Neural cell (in vitro differentiated cells): ENCODE data around the gene OGFR. TPM values are rescaled to one million over a fixed set of nuclear protein-coding genes. Genes with fewer than 3 reads are reported as not detected.

Experiments used
- H2AFZ ChIP-seq: fragments of 200-600, 300-800 bp; sonication (generic), shearing (Covaris generic); 2 replicates; pipeline ENCODE4 v1.6.0; 2014; ENCODE audit warnings: low read depth, mild to moderate bottlenecking, antibody characterized with exemption, low read length, moderate library complexity
- H3F3A ChIP-seq: fragments of 200-600 bp; shearing (Covaris generic); 2 replicates; pipeline ENCODE4 v1.6.1; 2016; ENCODE audit warnings: mild to moderate bottlenecking, moderate library complexity, mixed read lengths, antibody characterized with exemption, low read length; ENCODE audit not compliant: insufficient read depth, poor library complexity, severe bottlenecking
- H3K27ac ChIP-seq: fragments of 200-600, 300-800 bp; sonication (generic), shearing (Covaris generic); 2 replicates; pipeline ENCODE4 v1.5.1; 2014; ENCODE audit warnings: mild to moderate bottlenecking, low read length, moderate library complexity
- H3K27me3 ChIP-seq: fragments of 300-800, 200-600 bp; sonication (generic), shearing (Covaris generic); 2 replicates; pipeline ENCODE4 v1.6.0; 2014; ENCODE audit warnings: mild to moderate bottlenecking, low read depth, low read length, moderate library complexity; ENCODE audit not compliant: insufficient read depth
- H3K36me3 ChIP-seq: fragments of 300-800, 200-600 bp; sonication (generic), shearing (Covaris generic); 2 replicates; pipeline ENCODE4 v1.5.1; 2014; ENCODE audit warnings: mild to moderate bottlenecking, antibody characterized with exemption, low read length, moderate library complexity; ENCODE audit not compliant: insufficient read depth
- H3K4me2 ChIP-seq: fragments of 300-800, 200-600 bp; sonication (generic), shearing (Covaris generic); 2 replicates; pipeline ENCODE4 v1.6.0; 2014; ENCODE audit warnings: mild to moderate bottlenecking, low read length
- H3K4me3 ChIP-seq: fragments of 300-800, 200-600 bp; sonication (generic), shearing (Covaris generic); 2 replicates; pipeline ENCODE4 v1.5.1; 2014; ENCODE audit warnings: mild to moderate bottlenecking, low read length, moderate library complexity
- H3K79me2 ChIP-seq: fragments of 200-600 bp; shearing (Covaris generic); replicated peaks from 2 replicates; pipeline ENCODE4 v1.6.0; 2014; ENCODE audit warnings: mild to moderate bottlenecking, low read length, moderate library complexity; ENCODE audit not compliant: insufficient read depth
- H3K9ac ChIP-seq: fragments of 300-800, 200-600 bp; sonication (generic), shearing (Covaris generic); 2 replicates; pipeline ENCODE4 v1.6.1; 2016; ENCODE audit warnings: mild to moderate bottlenecking, low read length, mixed read lengths
- H3K9me2 ChIP-seq: fragments of 200-600 bp; shearing (Covaris generic); 2 replicates; pipeline ENCODE4 v1.6.1; 2016; ENCODE audit warnings: mild to moderate bottlenecking, low read length, mixed read lengths; ENCODE audit not compliant: insufficient read depth
- H3K9me3 ChIP-seq: fragments of 200-600, 300-800 bp; sonication (generic), shearing (Covaris generic); 2 replicates; pipeline ENCODE4 v1.6.1; 2016; ENCODE audit warnings: mild to moderate bottlenecking, mixed run types, low read length, moderate library complexity, mixed read lengths
- H4K20me1 ChIP-seq: fragments of 200-600 bp; shearing (Covaris generic); 2 replicates; pipeline ENCODE4 v1.6.1; 2016; ENCODE audit warnings: mild to moderate bottlenecking, mixed run types; ENCODE audit not compliant: insufficient read depth
- EP300 ChIP-seq: fragments of 450-650 bp; conservative IDR thresholded peaks from 2 replicates; pipeline ENCODE4 v1.6.1; 2014; ENCODE audit warnings: antibody characterized with exemption, mild to moderate bottlenecking, moderate library complexity; ENCODE audit not compliant: poor library complexity, severe bottlenecking
- EZH2 ChIP-seq: fragments of 200-600, 300-800 bp; shearing (Covaris generic), sonication (generic); IDR thresholded peaks from 2 replicates; pipeline ENCODE4 v1.6.1; 2014; ENCODE audit warnings: antibody characterized with exemption, low read length, borderline replicate concordance, mild to moderate bottlenecking; ENCODE audit not compliant: insufficient read depth, poor library complexity, severe bottlenecking
- MXI1 ChIP-seq: fragments of 450-650 bp; conservative IDR thresholded peaks from 2 replicates; pipeline ENCODE4 v1.6.1; 2014; ENCODE audit warnings: antibody characterized with exemption, mild to moderate bottlenecking; ENCODE audit not compliant: poor library complexity, severe bottlenecking
- POLR2AphosphoS5 ChIP-seq: IDR thresholded peaks from 2 replicates; pipeline ENCODE4 v1.6.1; 2012
- RAD21 ChIP-seq: fragments of 450-650 bp; conservative IDR thresholded peaks from 2 replicates; pipeline ENCODE4 v1.6.1; 2014; ENCODE audit warnings: antibody characterized with exemption, mild to moderate bottlenecking, moderate library complexity
- SMC3 ChIP-seq: fragments of 450-650 bp; conservative IDR thresholded peaks from 2 replicates; pipeline ENCODE4 v1.6.1; 2014; ENCODE audit warnings: antibody characterized with exemption, mild to moderate bottlenecking, moderate library complexity; ENCODE audit not compliant: poor library complexity
- TAF1 ChIP-seq: IDR thresholded peaks from 2 replicates; pipeline ENCODE4 v1.6.1; 2012; ENCODE audit warnings: low read depth
- polyA plus RNA-seq: library from polyadenylated mRNA; depleted of rRNA; stranded (reverse); fragments of >200 nt; gene quantifications from 2 replicates; pipeline ENCODE4 v1.2.3, GENCODE V29; 2014
- TF ChIP-seq, protein P1 (sequence below): fragments of 450-650 bp; IDR thresholded peaks from 2 replicates; pipeline ENCODE4 v1.5.1; 2014; ENCODE audit warnings: antibody characterized with exemption, mild to moderate bottlenecking, moderate library complexity; ENCODE audit not compliant: poor library complexity, severe bottlenecking
- TF ChIP-seq, protein P2 (sequence below): IDR thresholded peaks from 2 replicates; pipeline ENCODE4 v1.6.1; 2012; ENCODE audit warnings: borderline replicate concordance

The OGFR gene
- polyA plus RNA-seq, 1 donor from 2014 or later = 15.6 TPM

DNA sequence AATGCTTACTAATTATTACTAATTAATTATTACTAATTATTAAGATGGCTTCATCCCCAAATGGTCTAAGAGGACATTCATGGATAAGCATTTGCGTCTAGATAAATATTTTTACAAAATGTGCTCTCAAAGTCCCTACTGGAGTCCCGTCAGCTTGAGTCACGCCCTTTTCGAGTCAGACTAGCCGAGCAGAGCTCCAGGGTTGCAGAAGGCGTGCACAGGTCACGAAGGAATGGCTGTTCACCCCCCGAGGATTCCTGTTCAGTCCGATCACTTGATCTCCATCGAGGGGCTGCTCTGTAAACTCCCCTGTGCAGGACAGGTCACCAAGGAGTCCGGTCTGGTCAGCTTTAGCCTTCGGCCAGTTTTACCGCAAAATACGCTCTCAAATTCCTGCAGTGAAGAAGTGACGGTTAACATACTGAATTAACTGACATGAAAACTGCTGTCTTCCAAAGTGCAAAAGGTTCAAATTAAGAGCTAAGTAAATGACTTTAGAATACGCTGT, 37.1 kb downstream of the OGFR start:
- no peaks in the 10 kb centered on the region for H3K9me3 ChIP-seq
- H3K9me2 ChIP-seq = no peaks in the 10 kb centered on the region
- no peak overlapping the region for H3K9ac ChIP-seq
- H3K27me3 ChIP-seq = no peaks in the 10 kb centered on the region
- H3K4me3 ChIP-seq = no peak overlapping the region
- no peak overlapping the region for H2AFZ ChIP-seq
- TF ChIP-seq EP300 (no peak), RAD21 (no peak), MXI1 (no peak), EZH2 (no peak), SMC3 (no peak), TAF1 (no peak), POLR2AphosphoS5 (no peak)
- TF ChIP-seq, protein P1, sequence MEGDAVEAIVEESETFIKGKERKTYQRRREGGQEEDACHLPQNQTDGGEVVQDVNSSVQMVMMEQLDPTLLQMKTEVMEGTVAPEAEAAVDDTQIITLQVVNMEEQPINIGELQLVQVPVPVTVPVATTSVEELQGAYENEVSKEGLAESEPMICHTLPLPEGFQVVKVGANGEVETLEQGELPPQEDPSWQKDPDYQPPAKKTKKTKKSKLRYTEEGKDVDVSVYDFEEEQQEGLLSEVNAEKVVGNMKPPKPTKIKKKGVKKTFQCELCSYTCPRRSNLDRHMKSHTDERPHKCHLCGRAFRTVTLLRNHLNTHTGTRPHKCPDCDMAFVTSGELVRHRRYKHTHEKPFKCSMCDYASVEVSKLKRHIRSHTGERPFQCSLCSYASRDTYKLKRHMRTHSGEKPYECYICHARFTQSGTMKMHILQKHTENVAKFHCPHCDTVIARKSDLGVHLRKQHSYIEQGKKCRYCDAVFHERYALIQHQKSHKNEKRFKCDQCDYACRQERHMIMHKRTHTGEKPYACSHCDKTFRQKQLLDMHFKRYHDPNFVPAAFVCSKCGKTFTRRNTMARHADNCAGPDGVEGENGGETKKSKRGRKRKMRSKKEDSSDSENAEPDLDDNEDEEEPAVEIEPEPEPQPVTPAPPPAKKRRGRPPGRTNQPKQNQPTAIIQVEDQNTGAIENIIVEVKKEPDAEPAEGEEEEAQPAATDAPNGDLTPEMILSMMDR = no peak
- TF ChIP-seq, protein P2, sequence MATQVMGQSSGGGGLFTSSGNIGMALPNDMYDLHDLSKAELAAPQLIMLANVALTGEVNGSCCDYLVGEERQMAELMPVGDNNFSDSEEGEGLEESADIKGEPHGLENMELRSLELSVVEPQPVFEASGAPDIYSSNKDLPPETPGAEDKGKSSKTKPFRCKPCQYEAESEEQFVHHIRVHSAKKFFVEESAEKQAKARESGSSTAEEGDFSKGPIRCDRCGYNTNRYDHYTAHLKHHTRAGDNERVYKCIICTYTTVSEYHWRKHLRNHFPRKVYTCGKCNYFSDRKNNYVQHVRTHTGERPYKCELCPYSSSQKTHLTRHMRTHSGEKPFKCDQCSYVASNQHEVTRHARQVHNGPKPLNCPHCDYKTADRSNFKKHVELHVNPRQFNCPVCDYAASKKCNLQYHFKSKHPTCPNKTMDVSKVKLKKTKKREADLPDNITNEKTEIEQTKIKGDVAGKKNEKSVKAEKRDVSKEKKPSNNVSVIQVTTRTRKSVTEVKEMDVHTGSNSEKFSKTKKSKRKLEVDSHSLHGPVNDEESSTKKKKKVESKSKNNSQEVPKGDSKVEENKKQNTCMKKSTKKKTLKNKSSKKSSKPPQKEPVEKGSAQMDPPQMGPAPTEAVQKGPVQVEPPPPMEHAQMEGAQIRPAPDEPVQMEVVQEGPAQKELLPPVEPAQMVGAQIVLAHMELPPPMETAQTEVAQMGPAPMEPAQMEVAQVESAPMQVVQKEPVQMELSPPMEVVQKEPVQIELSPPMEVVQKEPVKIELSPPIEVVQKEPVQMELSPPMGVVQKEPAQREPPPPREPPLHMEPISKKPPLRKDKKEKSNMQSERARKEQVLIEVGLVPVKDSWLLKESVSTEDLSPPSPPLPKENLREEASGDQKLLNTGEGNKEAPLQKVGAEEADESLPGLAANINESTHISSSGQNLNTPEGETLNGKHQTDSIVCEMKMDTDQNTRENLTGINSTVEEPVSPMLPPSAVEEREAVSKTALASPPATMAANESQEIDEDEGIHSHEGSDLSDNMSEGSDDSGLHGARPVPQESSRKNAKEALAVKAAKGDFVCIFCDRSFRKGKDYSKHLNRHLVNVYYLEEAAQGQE = no peak
- H3K79me2 ChIP-seq = no peaks in the 10 kb centered on the region
- H3K4me2 ChIP-seq = no peak overlapping the region
- H3K27ac ChIP-seq = no peak overlapping the region
- no peaks in the 10 kb centered on the region for H3F3A ChIP-seq
- no peaks in the 10 kb centered on the region for H3K36me3 ChIP-seq
- no peaks in the 10 kb centered on the region for H4K20me1 ChIP-seq

GRCh38 chr20:62843656-62844055, 39.0 kb downstream of the OGFR start:
- Histone ChIP-seq H3K27ac (no peak overlapping the region), H3K27me3 (no peaks in the 10 kb centered on the region)
- TF ChIP-seq MXI1 (no peak), EP300 (no peak), POLR2AphosphoS5 (no peak), TAF1 (no peak), SMC3 (no peak)
- TF ChIP-seq, protein P2 = no peak

More at GRCh38 chr20:62843656-62844055, 39.0 kb downstream of the OGFR start:
- Histone ChIP-seq H3K9me3 (no peaks in the 10 kb centered on the region), H3K9ac (no peak overlapping the region), H4K20me1 (no peaks in the 10 kb centered on the region), H3K36me3 (no peaks in the 10 kb centered on the region), H3K9me2 (no peaks in the 10 kb centered on the region), H3K79me2 (no peaks in the 10 kb centered on the region), H2AFZ (no peak overlapping the region), H3K4me3 (no peak overlapping the region), H3F3A (no peaks in the 10 kb centered on the region), H3K4me2 (no peak overlapping the region)
